ENCODE results near the gene RXRA.

- TF ChIP-seq POLR2AphosphoS5 (IDR thresholded peaks at IDR 0.05; ENCODE audit: low read depth, low read length) (no peak), CTCF (IDR thresholded peaks at IDR 0.05) (no peak)
Observed at GRCh38 chr9:134369416-134370212, 43.4 kb downstream of the RXRA start.

Data from Panc1 (cell line).